Upper lobe of right lung (tissue), 1 donor: ENCODE data around the gene C1orf87. TPM values are rescaled to one million over a fixed set of nuclear protein-coding genes. Genes with fewer than 3 reads are reported as not detected.

Experiments used
- ATAC-seq: fragments of 200-7000 bp; cut with Tn5 transposase; one replicate; pipeline ENCODE4 v1.9.1; 2020; ENCODE audit warnings: mild to moderate bottlenecking, moderate library complexity
- DNase-seq: peaks from one replicate; pipeline ENCODE4 v3.0.0-alpha.2; 2020
- H3K27ac ChIP-seq: fragments of 200-600 bp; one replicate; pipeline ENCODE4 v1.8.0; 2022
- H3K27me3 ChIP-seq: fragments of 200-600 bp; one replicate; pipeline ENCODE4 v1.8.0; 2022; ENCODE audit warnings: mild to moderate bottlenecking
- H3K36me3 ChIP-seq: fragments of 200-600 bp; one replicate; pipeline ENCODE4 v1.8.0; 2022
- H3K4me1 ChIP-seq: fragments of 200-600 bp; one replicate; pipeline ENCODE4 v1.8.0; 2022
- H3K4me3 ChIP-seq: fragments of 200-600 bp; one replicate; pipeline ENCODE4 v1.8.0; 2022; ENCODE audit warnings: mild to moderate bottlenecking
- H3K9me3 ChIP-seq: fragments of 200-600 bp; one replicate; pipeline ENCODE4 v1.8.0; 2022
- CTCF ChIP-seq: fragments of 200-600 bp; IDR thresholded peaks from one replicate; pipeline ENCODE4 v1.8.0; 2022; ENCODE audit warnings: antibody characterized with exemption
- intact Hi-C: fragments of 100-400 bp; cut with DNase I; formaldehyde crosslinking; loops from one replicate; pipeline ENCODE4 v1.11.0; 2022
- total RNA-seq: library from RNA; stranded (reverse); fragmentation: NEBNext Ultra II Directional; extraction: Animal tissue kit (Norgen Biotek cat#: 25700); gene quantifications from one replicate; pipeline ENCODE4 v1.2.1, GENCODE V29; 2021
- donor health status: DM: no; HTN: yes; CAD: no; lungs with severe emphysema.

The C1orf87 gene
- total RNA-seq, 1 donor from 2014 or later: 1.7 TPM

GRCh38 chr1:59952065-59952464 lies 121.5 kb downstream of the C1orf87 start:
- intact Hi-C loops: no loop called here
- ATAC-seq (no peak), DNase-seq (no peak)
- Histone ChIP-seq H3K36me3 (no peaks in the 10 kb centered on the region), H3K27ac (no peak overlapping the region), H3K9me3 (no peaks in the 10 kb centered on the region), H3K4me3 (no peak overlapping the region), H3K4me1 (no peaks in the 10 kb centered on the region), H3K27me3 (peaks cover 3% of the 10 kb centered on the region)
- no peak for TF ChIP-seq CTCF

DNA sequence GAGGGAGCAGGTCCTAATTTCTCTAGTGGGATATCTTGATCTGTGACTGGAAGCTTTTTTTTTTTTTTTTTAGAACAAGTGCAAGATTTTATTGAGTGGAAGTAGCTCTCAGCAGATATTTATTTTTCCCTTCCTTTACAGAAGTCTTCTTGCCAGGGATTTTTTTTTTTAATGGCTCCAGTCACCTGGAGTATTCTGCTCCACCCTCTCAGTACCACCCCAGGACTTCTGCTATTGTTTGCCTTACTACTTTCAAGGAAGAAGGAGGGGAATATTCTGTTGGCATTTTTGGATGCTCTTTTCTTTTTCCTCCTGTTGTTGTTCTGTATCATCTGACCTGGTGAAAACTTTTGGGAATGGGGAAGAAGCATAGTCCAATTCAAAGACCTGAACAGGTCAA lies 123.9 kb downstream of the C1orf87 start:
- Histone ChIP-seq H3K27ac (no peak overlapping the region), H3K4me1 (no peaks in the 10 kb centered on the region), H3K27me3 (peaks cover 5% of the 10 kb centered on the region), H3K4me3 (no peak overlapping the region), H3K36me3 (no peaks in the 10 kb centered on the region), H3K9me3 (no peaks in the 10 kb centered on the region)
- DNase-seq (no peak), ATAC-seq (no peak)
- intact Hi-C loops: no loop called here
- no peak for TF ChIP-seq CTCF

- no peaks in the 10 kb centered on the region for H3K36me3 ChIP-seq
- peaks cover 5% of the 10 kb centered on the region for H3K27me3 ChIP-seq
- no peak overlapping the region for H3K4me3 ChIP-seq
- no peaks in the 10 kb centered on the region for H3K4me1 ChIP-seq
- ATAC-seq: no peak
- no peak overlapping the region for H3K27ac ChIP-seq
- no peaks in the 10 kb centered on the region for H3K9me3 ChIP-seq
- intact Hi-C loops: no loop called here
- no peak for TF ChIP-seq CTCF
- DNase-seq: no peak
Observed at GRCh38 chr1:59948990-59949389, 124.6 kb downstream of the C1orf87 start.

DNA sequence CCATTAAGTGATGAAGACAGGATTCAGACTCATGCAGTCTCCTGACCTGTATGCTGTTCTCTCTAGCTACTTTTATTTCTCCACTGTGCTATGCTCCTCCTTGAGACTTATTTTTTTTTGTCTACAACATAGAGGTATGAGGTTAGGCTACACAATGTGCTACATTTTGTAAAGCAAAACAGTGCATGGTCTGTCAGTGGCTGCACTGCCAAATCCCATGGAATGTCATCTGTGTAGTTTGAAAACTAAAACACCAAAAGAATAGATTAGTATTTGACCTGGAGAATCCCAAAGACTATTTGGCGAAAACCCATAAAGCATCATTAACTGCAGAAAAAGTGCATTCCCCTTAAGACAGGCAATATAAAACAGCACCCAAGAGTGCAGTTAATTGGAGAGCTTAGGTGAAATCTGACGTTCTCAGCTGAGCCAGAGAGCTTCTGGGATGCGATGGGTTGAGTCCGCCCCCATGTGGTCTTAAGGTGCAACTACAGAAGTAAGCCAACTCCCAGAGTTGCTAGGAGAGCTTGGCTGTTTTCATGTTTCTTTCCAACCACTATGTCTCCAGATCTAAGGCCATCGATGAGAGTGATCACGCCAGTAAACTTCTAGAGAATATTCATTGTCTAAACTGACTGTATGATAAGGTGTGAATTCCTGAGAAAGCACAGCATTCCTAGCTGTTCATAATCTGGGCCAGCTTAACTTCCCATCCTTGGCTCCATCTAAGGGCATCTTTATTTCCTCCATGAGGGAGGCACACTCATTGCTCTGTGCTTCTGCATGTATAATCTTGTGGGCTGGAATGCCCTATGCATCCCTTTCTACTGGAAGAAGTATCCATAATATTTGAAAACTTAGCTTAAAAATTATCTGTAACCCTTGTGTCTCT lies 126.3 kb downstream of the C1orf87 start:
- intact Hi-C loops: no loop called here
- H3K4me3 ChIP-seq: no peak overlapping the region
- peaks cover 5% of the 10 kb centered on the region for H3K27me3 ChIP-seq
- H3K4me1 ChIP-seq: no peaks in the 10 kb centered on the region
- H3K9me3 ChIP-seq: no peaks in the 10 kb centered on the region
- TF ChIP-seq CTCF: peak; percentile 91
- no peaks in the 10 kb centered on the region for H3K36me3 ChIP-seq
- H3K27ac ChIP-seq: no peak overlapping the region
- no peak for DNase-seq
- peak; percentile 96 for ATAC-seq

GRCh38 chr1:59945790-59946189 lies 127.8 kb downstream of the C1orf87 start:
- H3K27ac ChIP-seq: no peak overlapping the region
- peaks cover 5% of the 10 kb centered on the region for H3K27me3 ChIP-seq
- intact Hi-C loops: no loop called here
- TF ChIP-seq CTCF: no peak
- H3K36me3 ChIP-seq: no peaks in the 10 kb centered on the region
- no peaks in the 10 kb centered on the region for H3K4me1 ChIP-seq
- H3K9me3 ChIP-seq: no peaks in the 10 kb centered on the region
- ATAC-seq (no peak), DNase-seq (no peak)
- H3K4me3 ChIP-seq: no peak overlapping the region

Other genes starting within 250 kb of the C1orf87 start
- gene CYP2J2, start 147.0 kb downstream of the C1orf87 start, total RNA-seq: 1.4 TPM